Prostate gland (tissue), 2 donors: ENCODE results near the gene ZC3H11A.

Experiments
- POLR2AphosphoS5 ChIP-seq: sonication (generic); formaldehyde crosslinking; IDR thresholded peaks from one replicate; pipeline ENCODE4 v1.6.1; 2017; ENCODE audit warnings: antibody characterized with exemption
- TF ChIP-seq, protein P1 (sequence below), 4 experiments: fragments of 200-600 bp in 2 of 4; fragments of 450-650 bp in 2 of 4; sonication (generic) in 2 of 4; IDR thresholded peaks; 1 replicate in 3 of 4; 2 replicates in 1 of 4; pipeline ENCODE4 v1.5.1; 2016 to 2019; ENCODE audit warnings: antibody characterized with exemption in 4 of 4, mild to moderate bottlenecking in 2 of 4, moderate library complexity in 2 of 4

- TF ChIP-seq, protein P1, sequence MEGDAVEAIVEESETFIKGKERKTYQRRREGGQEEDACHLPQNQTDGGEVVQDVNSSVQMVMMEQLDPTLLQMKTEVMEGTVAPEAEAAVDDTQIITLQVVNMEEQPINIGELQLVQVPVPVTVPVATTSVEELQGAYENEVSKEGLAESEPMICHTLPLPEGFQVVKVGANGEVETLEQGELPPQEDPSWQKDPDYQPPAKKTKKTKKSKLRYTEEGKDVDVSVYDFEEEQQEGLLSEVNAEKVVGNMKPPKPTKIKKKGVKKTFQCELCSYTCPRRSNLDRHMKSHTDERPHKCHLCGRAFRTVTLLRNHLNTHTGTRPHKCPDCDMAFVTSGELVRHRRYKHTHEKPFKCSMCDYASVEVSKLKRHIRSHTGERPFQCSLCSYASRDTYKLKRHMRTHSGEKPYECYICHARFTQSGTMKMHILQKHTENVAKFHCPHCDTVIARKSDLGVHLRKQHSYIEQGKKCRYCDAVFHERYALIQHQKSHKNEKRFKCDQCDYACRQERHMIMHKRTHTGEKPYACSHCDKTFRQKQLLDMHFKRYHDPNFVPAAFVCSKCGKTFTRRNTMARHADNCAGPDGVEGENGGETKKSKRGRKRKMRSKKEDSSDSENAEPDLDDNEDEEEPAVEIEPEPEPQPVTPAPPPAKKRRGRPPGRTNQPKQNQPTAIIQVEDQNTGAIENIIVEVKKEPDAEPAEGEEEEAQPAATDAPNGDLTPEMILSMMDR (IDR thresholded peaks at IDR 0.05): no peak
- TF ChIP-seq POLR2AphosphoS5: no peak
Measured at GRCh38 chr1:203842559-203842876, 47.1 kb downstream of the ZC3H11A start.
